Ammon's horn (tissue), 1 donor: Measurements from ENCODE around the gene ANKRD10.

Experiments used
- DNase-seq: peaks from one replicate; pipeline ENCODE4 v3.0.0-alpha.2; 2016; ENCODE audit warnings: low spot score

Gene ANKRD10

GRCh38 chr13:110885966-110886869 is 28.7 kb downstream of the ANKRD10 start:
- no peak for DNase-seq

- no peak for DNase-seq
These were observed 29.4 kb downstream of the ANKRD10 start for GRCh38 chr13:110885516-110885915.

GRCh38 chr13:110884517-110884916 is 30.4 kb downstream of the ANKRD10 start:
- no peak for DNase-seq

- DNase-seq = no peak
These were observed 31.3 kb downstream of the ANKRD10 start for GRCh38 chr13:110883542-110883941.

- DNase-seq = no peak
These were observed 31.9 kb downstream of the ANKRD10 start for GRCh38 chr13:110882972-110883371.

- no peak for DNase-seq
These were observed 32.8 kb downstream of the ANKRD10 start for GRCh38 chr13:110881839-110882627.

GRCh38 chr13:110880627-110881026 is 34.2 kb downstream of the ANKRD10 start:
- DNase-seq = peak; percentile 28

GRCh38 chr13:110879482-110879881 is 35.4 kb downstream of the ANKRD10 start:
- DNase-seq = no peak

- no peak for DNase-seq
These were observed 37.1 kb downstream of the ANKRD10 start for GRCh38 chr13:110877737-110878258.

- DNase-seq = no peak
These were observed 38.3 kb downstream of the ANKRD10 start for GRCh38 chr13:110876609-110877008.

GRCh38 chr13:110875241-110875640 is 39.6 kb downstream of the ANKRD10 start:
- no peak for DNase-seq

- peak; percentile 67 for DNase-seq
These were observed 40.3 kb downstream of the ANKRD10 start for GRCh38 chr13:110874508-110874960.

- DNase-seq = no peak
These were observed 41.0 kb downstream of the ANKRD10 start for GRCh38 chr13:110873639-110874507.

GRCh38 chr13:110872768-110873638 is 41.9 kb downstream of the ANKRD10 start:
- DNase-seq = no peak

GRCh38 chr13:110872034-110872767 is 42.7 kb downstream of the ANKRD10 start:
- no peak for DNase-seq

GRCh38 chr13:110869805-110870706 is 44.8 kb downstream of the ANKRD10 start:
- DNase-seq = peak; percentile 57

GRCh38 chr13:110869231-110869804 is 45.6 kb downstream of the ANKRD10 start:
- no peak for DNase-seq

GRCh38 chr13:110868720-110869119 is 46.1 kb downstream of the ANKRD10 start:
- DNase-seq = no peak
